B cell (primary cell): ENCODE data around the gene PTPN4. TPM values are rescaled to one million over a fixed set of nuclear protein-coding genes. Genes with fewer than 3 reads are reported as not detected.
A peak's percentile ranks its signal among the peaks of the same experiment; 100 is the strongest.

Experiments used
- ATAC-seq: fragments of 200-7000 bp; cut with Tn5 transposase; one replicate; pipeline ENCODE4 v1.10.0; 2021; ENCODE audit warnings: low read depth, mild to moderate bottlenecking, moderate number of reproducible peaks, moderate library complexity
- CTCF ChIA-PET: fragments of 350-600 bp; sonication (Branson Sonifier 250); formaldehyde crosslinking; loops from one replicate; lab custom pipeline; 2021; ENCODE audit warnings: antibody characterized with exemption, inconsistent platforms; lab: Charles Lee
- POLR2A ChIA-PET: fragments of 350-600 bp; sonication (Branson Sonifier 250); formaldehyde crosslinking; loops from one replicate; lab custom pipeline; 2021; ENCODE audit warnings: antibody characterized with exemption; lab: Charles Lee
- DNase-seq: peaks from one replicate; pipeline ENCODE4 v3.0.0; 2013
- H2AFZ ChIP-seq: 2 replicates; pipeline ENCODE4 v1.6.1; 2012; ENCODE audit warnings: mild to moderate bottlenecking, low read depth, low read length; ENCODE audit not compliant: insufficient read depth, poor library complexity, severe bottlenecking
- H3K27ac ChIP-seq, 2 donors: 1 replicate in 1 of 2; 2 replicates in 1 of 2; pipeline ENCODE4 v1.5.1; 2012 to 2013; ENCODE audit warnings: low read length in 2 of 2, mild to moderate bottlenecking in 2 of 2, moderate library complexity in 1 of 2
- H3K27me3 ChIP-seq, 4 experiments: fragments of 200-600 bp in 1 of 4; sonication (generic) in 1 of 4; replicated peaks in 1 of 4; 1 replicate in 2 of 4; 2 replicates in 2 of 4; pipeline versions ENCODE4 v1.6.1 to v1.7.0; 2013 to 2016; ENCODE audit warnings: low read length in 3 of 4, mild to moderate bottlenecking in 2 of 4, mixed read lengths in 1 of 4, moderate library complexity in 1 of 4; ENCODE audit not compliant: insufficient read depth in 4 of 4, control insufficient read depth in 3 of 4; ENCODE audit errors: control extremely low read depth in 1 of 4
- H3K36me3 ChIP-seq, 2 experiments: replicated peaks in 1 of 2; 1 replicate in 1 of 2; 2 replicates in 1 of 2; pipeline versions ENCODE4 v1.6.1 to v1.7.1; 2013; ENCODE audit warnings: low read length in 1 of 2; ENCODE audit not compliant: insufficient read depth in 2 of 2, control insufficient read depth in 1 of 2; ENCODE audit errors: control extremely low read depth in 1 of 2, extremely low read depth in 1 of 2
- H3K4me1 ChIP-seq, 2 donors: fragments of 200-600 bp in 1 of 2; sonication (generic) in 1 of 2; 1 replicate in 1 of 2; 2 replicates in 1 of 2; pipeline versions ENCODE4 v1.5.1 to v1.6.1; 2013 to 2017; ENCODE audit warnings: low read length in 2 of 2; ENCODE audit not compliant: control insufficient read depth in 2 of 2, insufficient read depth in 2 of 2
- H3K4me2 ChIP-seq: replicated peaks from 2 replicates; pipeline ENCODE3; 2012; ENCODE audit warnings: mild to moderate bottlenecking, low read depth, low read length; ENCODE audit not compliant: poor library complexity, severe bottlenecking
- H3K4me3 ChIP-seq, 5 experiments: fragments of 200-600 bp in 1 of 5; sonication (generic) in 1 of 5; 1 replicate in 3 of 5; 2 replicates in 2 of 5; pipeline versions ENCODE4 v1.5.1 to v1.7.0; 2011 to 2016; ENCODE audit warnings: low read length in 4 of 5, mild to moderate bottlenecking in 4 of 5, low read depth in 2 of 5, control low read depth in 1 of 5, moderate library complexity in 1 of 5; ENCODE audit not compliant: insufficient read depth in 1 of 5; ENCODE audit errors: control extremely low read depth in 1 of 5, extremely low read depth in 1 of 5
- H3K79me2 ChIP-seq: fragments of 200-600 bp; sonication (generic); one replicate; pipeline ENCODE4 v1.6.0; 2016; ENCODE audit warnings: low read length; ENCODE audit not compliant: control insufficient read depth, insufficient read depth
- H3K9ac ChIP-seq: fragments of 200-600 bp; sonication (generic); 2 replicates; pipeline ENCODE4 v1.6.1; 2017; ENCODE audit warnings: mild to moderate bottlenecking, low read length, moderate library complexity
- H3K9me3 ChIP-seq, 3 donors: one replicate each; pipeline versions ENCODE4 v1.6.1 to v1.7.1; 2013; ENCODE audit warnings: low read length in 2 of 3; ENCODE audit not compliant: control insufficient read depth in 2 of 3, insufficient read depth in 1 of 3; ENCODE audit errors: control extremely low read depth in 1 of 3
- H4K20me1 ChIP-seq: 2 replicates; pipeline ENCODE4 v1.6.0; 2012; ENCODE audit warnings: mild to moderate bottlenecking, low read length; ENCODE audit not compliant: insufficient read depth, control insufficient read depth, poor library complexity, severe bottlenecking
- H3K27ac Mint-ChIP-seq: one replicate; pipeline ENCODE4 v1.8.0; 2021; ENCODE audit warnings: mixed read lengths
- H3K27me3 Mint-ChIP-seq: one replicate; pipeline ENCODE4 v1.8.0; 2021; ENCODE audit warnings: mixed read lengths
- H3K4me1 Mint-ChIP-seq: one replicate; pipeline ENCODE4 v1.8.0; 2021; ENCODE audit warnings: mixed read lengths
- H3K4me3 Mint-ChIP-seq: one replicate; pipeline ENCODE4 v1.8.0; 2021; ENCODE audit warnings: mixed read lengths
- H3K9me3 Mint-ChIP-seq: one replicate; pipeline ENCODE4 v1.8.0; 2022; ENCODE audit warnings: mixed read lengths; ENCODE audit not compliant: insufficient read depth
- CTCF ChIP-seq: fragments of 200-600 bp; IDR thresholded peaks from one replicate; pipeline ENCODE4 v1.8.0; 2022; ENCODE audit warnings: antibody characterized with exemption, mild to moderate bottlenecking
- EZH2 ChIP-seq: IDR thresholded peaks from 2 replicates; pipeline ENCODE4 v1.6.1; 2012; ENCODE audit warnings: borderline replicate concordance, low read depth, mild to moderate bottlenecking, moderate library complexity, low read length; ENCODE audit not compliant: insufficient read depth, poor library complexity, severe bottlenecking
- WGBS: methylation state at CpG from one replicate; pipeline ENCODE4 v1.1.5; 2013; ENCODE audit warnings: missing lambda C conversion rate; ENCODE audit not compliant: insufficient coverage; 5-methylcytosine and 5-hydroxymethylcytosine counted together
- intact Hi-C: fragments of 100-400 bp; cut with micrococcal nuclease; formaldehyde crosslinking; loops from one replicate; pipeline ENCODE4 v1.10.0; 2022
- polyA plus RNA-seq: library from polyadenylated mRNA; depleted of rRNA; stranded (reverse); fragments of >200 nt; gene quantifications from 2 replicates; pipeline ENCODE4 v1.2.3, GENCODE V29; 2012
- total RNA-seq, 2 donors: library from RNA; stranded (reverse); fragments of 120-200 nt in 1 of 2; gene quantifications; 1 replicate in 1 of 2; 2 replicates in 1 of 2; pipeline versions ENCODE4 v1.2.3 to v1.2.4, GENCODE V29; 2013 to 2022

Gene PTPN4
- total and polyA plus RNA-seq, 2 donors (not counting 1 experiment from before 2014, with no cell fraction given) = 12.6 to 54.8 TPM

GRCh38 chr2:119808516-119809147, 48.9 kb downstream of the PTPN4 start:
- POLR2A ChIA-PET = no interaction called here
- H3K9me3 Mint-ChIP-seq = peaks cover 9% of the 10 kb centered on the region
- Histone ChIP-seq H3K79me2 (peaks cover 8% of the 10 kb centered on the region), H3K4me3 (no peak overlapping the region), H4K20me1 (peaks cover 5% of the 10 kb centered on the region), H2AFZ (no peak overlapping the region), H3K27ac (no peak overlapping the region), H3K36me3 (peaks cover 6 to 12% of the 10 kb centered on the region in 2 experiments), H3K9ac (no peak overlapping the region), H3K4me1 (no peaks in the 10 kb centered on the region), H3K9me3 (peaks cover 0 to 4% (median 0%) of the 10 kb centered on the region in 3 donors), H3K4me2 (no peak overlapping the region), H3K27me3 (no peaks in the 10 kb centered on the region)
- peak overlapping the region; percentile 3 for H3K27ac Mint-ChIP-seq
- H3K4me1 Mint-ChIP-seq = peaks cover 21% of the 10 kb centered on the region
- WGBS = 60% methylated on average over 1 of the region's 3 CpGs
- no peak for TF ChIP-seq EZH2
- no peak for ATAC-seq
- intact Hi-C loops = no loop called here
- CTCF ChIA-PET = no interaction called here
- no peak overlapping the region for H3K4me3 Mint-ChIP-seq
- DNase-seq = no peak
- no peaks in the 10 kb centered on the region for H3K27me3 Mint-ChIP-seq

- Histone ChIP-seq H3K4me1 (no peaks in the 10 kb centered on the region), H3K9me3 (no peaks in the 10 kb centered on the region), H3K36me3 (peaks cover 6 to 13% of the 10 kb centered on the region in 2 experiments), H3K27me3 (no peaks in the 10 kb centered on the region), H3K4me2 (no peak overlapping the region), H3K9ac (no peak overlapping the region), H3K4me3 (no peak overlapping the region), H4K20me1 (no peaks in the 10 kb centered on the region), H3K27ac (no peak overlapping the region), H2AFZ (no peak overlapping the region), H3K79me2 (peaks cover under 1% of the 10 kb centered on the region)
- Mint-ChIP-seq H3K27ac (no peak overlapping the region), H3K4me1 (peaks cover 19% of the 10 kb centered on the region), H3K4me3 (no peak overlapping the region), H3K9me3 (peaks cover 3% of the 10 kb centered on the region), H3K27me3 (no peaks in the 10 kb centered on the region)
- ChIA-PET CTCF (no interaction called here), POLR2A (no interaction called here)
- intact Hi-C loops = no loop called here
- ATAC-seq (no peak), DNase-seq (no peak)
- no CpG with 5 or more reads among the region's 6 CpGs for WGBS
- TF ChIP-seq EZH2 (no peak), CTCF (no peak)
Measured at GRCh38 chr2:119809339-119810048, 49.8 kb downstream of the PTPN4 start.
